GM21529 (cell line): Measurements from ENCODE around the gene TMPRSS6.
"Not testable (repeated sequence)": the region's sequence is repeated elsewhere in the genome, so short reads cannot be mapped to it uniquely, and the experiment has no call there.

Experiments used
- ATAC-seq: cut with Tn5 transposase; IDR thresholded peaks from one replicate; pipeline ENCODE4 v1.9.1; 2021; ENCODE audit not compliant: unreplicated experiment

Gene TMPRSS6

GRCh38 chr22:37089434-37089833 is 20.1 kb downstream of the TMPRSS6 start:
- ATAC-seq: no peak

- ATAC-seq: no peak
Measured at GRCh38 chr22:37088750-37089408, 20.6 kb downstream of the TMPRSS6 start.

- ATAC-seq: no peak
Measured at GRCh38 chr22:37088108-37088605, 21.4 kb downstream of the TMPRSS6 start.

GRCh38 chr22:37086184-37086583 is 23.3 kb downstream of the TMPRSS6 start:
- ATAC-seq: no peak

GRCh38 chr22:37084385-37084784 is 25.1 kb downstream of the TMPRSS6 start:
- ATAC-seq: no peak

- no peak for ATAC-seq
Measured at GRCh38 chr22:37083914-37084313, 25.6 kb downstream of the TMPRSS6 start.

- no peak for ATAC-seq
Measured at GRCh38 chr22:37082251-37082873, 27.2 kb downstream of the TMPRSS6 start.

GRCh38 chr22:37080838-37081237 is 28.7 kb downstream of the TMPRSS6 start:
- ATAC-seq: no peak

- ATAC-seq: no peak
Measured at GRCh38 chr22:37080438-37080837, 29.1 kb downstream of the TMPRSS6 start.

GRCh38 chr22:37079668-37080171 is 29.8 kb downstream of the TMPRSS6 start:
- no peak for ATAC-seq

GRCh38 chr22:37079158-37079557 is 30.4 kb downstream of the TMPRSS6 start:
- ATAC-seq: no peak

GRCh38 chr22:37077802-37078448 is 31.6 kb downstream of the TMPRSS6 start:
- no peak for ATAC-seq

- ATAC-seq: no peak
Measured at GRCh38 chr22:37075822-37076433, 33.6 kb downstream of the TMPRSS6 start.

GRCh38 chr22:37075046-37075445 is 34.5 kb downstream of the TMPRSS6 start:
- ATAC-seq: no peak

GRCh38 chr22:37074537-37074936 is 35.0 kb downstream of the TMPRSS6 start:
- no peak for ATAC-seq

GRCh38 chr22:37072673-37073072 is 36.8 kb downstream of the TMPRSS6 start:
- ATAC-seq: no peak

- not testable (repeated sequence) for ATAC-seq
Measured at GRCh38 chr22:37071850-37072592, 37.5 kb downstream of the TMPRSS6 start.

- ATAC-seq: no peak
Measured at GRCh38 chr22:37070744-37071143, 38.8 kb downstream of the TMPRSS6 start.

GRCh38 chr22:37070334-37070733 is 39.2 kb downstream of the TMPRSS6 start:
- no peak for ATAC-seq

- no peak for ATAC-seq
Measured at GRCh38 chr22:37069719-37070118, 39.8 kb downstream of the TMPRSS6 start.

GRCh38 chr22:37069319-37069718 is 40.2 kb downstream of the TMPRSS6 start:
- ATAC-seq: no peak
